ENCODE results near the gene CDHR2.

Gene CDHR2

DNA sequence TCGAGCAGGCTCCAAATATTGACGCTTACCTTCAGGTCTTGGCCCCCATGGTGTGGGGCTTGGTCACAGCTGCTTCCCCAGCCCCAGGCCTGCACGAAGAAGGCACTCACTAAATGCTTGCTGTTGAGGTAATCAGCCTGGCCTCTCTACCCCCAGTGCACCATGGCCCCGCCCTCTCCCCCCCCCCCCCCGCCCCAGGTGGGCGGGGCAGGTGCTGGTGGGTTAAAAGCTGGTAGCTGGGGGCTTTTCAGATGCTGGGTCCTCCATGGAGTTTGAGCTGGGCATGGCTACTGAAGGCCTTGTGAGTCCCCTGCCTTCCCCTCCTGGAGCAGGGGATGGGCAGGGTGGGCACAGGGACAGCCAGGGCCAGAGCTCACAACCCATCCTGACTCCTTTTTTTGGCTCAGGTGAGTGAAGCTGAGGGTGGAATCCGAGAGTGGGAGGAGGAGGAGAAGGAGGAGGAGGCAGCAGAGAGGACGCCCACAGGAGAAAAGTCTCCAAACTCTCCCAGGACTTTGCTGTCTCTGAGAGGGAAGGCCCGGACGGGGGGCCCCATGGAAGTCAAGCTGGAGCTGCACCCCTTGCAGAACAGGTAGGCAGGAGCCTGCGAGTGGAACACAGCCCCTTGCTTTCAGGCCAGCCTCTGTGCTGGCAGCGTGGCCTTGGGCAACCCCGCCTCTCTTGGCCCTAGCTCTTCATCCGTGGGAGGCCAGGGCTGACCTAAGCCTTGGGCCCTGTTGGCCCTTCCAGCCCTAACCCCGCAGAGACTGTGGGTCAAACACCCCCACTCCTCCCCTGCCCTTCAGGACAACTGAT lies 93.7 kb downstream of the CDHR2 start:
- peak in 1 of 14 donors; percentile 10 for DNase-seq

DNA sequence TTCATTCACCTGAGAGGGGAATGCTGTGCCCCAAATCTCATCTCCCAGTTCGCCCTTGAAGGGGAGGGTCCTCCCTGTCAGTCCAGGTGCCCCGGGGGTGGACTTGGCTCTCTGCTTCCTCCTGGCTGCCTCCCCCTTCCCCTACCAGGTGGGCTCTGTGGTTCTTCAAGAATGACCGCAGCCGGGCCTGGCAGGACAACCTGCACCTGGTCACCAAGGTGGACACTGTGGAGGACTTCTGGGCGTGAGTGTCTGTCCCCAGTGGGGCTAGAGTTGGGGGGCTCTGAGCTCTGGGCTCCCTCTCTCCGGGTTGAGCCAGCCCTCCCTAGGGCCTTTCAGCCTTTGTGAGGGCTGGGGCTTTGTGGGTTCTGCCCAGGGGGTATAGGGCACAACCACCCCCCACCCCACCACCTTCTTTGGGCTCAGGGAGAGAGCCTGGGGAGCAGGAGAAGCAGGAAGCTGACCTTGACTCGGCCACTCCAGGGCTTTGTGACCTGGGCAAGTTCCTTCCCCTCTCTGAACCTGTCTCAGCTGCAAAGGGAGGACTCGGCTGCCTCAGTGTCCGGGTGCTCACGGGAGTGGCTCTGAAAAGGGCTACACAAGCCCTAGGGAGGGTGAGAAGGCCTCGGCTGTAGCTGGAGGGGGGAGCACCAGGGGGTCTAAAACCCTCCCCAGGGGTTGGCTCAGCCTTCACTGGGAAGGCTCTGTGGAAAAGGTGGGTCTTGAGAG lies 94.5 kb downstream of the CDHR2 start:
- no peak for DNase-seq

DNA sequence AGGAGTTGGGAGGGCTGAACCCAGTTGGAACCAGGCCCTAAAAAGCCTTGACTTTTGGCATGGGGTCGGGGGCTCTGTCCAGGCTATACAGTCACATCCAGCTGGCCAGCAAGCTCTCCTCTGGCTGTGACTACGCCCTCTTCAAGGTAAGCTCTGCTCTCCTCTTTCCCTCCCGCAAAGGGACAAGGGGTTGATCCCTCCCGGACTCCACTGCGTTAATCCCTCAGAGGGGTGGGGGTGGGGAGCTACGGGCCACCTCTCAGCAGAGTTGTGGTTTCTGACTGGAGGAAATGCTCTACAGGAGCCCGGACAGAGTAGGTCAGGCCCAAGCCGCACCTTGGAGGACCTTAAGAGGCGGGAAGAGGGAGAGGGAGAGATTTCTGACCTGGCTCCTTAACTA lies 95.2 kb downstream of the CDHR2 start:
- no peak for DNase-seq

DNA sequence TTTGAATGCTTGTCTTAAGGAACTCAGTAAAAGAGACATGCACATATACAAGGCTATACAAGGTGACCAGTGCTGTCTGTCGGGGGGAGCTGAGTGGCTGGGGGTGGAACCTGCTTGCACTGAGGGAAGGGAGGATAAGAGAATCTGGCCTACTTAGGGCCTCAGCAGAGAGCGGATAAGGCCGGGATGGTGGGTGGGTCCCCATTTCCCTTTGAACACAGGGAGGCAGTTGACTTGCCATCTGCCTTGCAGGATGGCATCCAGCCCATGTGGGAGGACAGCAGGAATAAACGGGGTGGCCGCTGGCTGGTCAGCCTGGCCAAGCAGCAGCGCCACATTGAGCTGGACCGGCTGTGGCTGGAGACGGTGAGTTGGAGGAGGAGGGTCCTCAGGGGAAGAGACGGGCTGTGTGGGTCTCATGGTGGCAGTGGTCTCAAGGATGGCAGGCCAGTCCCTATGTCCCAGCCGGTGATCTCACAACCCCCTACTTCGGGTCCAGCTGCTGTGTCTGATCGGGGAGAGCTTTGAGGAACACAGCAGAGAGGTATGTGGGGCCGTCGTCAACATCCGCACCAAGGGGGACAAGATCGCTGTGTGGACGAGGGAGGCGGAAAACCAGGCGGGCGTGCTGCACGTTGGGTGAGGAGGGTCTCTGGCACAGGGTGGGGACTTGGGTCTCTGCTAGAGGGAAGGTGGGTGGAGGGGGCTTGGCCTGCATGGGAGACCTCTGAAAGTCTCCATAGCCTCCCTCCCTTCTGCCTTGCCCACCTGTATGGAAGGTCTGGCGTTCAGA lies 95.9 kb downstream of the CDHR2 start:
- peak in 1 of 14 donors; percentile 56 for DNase-seq

All from C1 segment of cervical spinal cord (tissue), 14 donors.